ENCODE results near the gene ACSL3. TPM values are rescaled to one million over a fixed set of nuclear protein-coding genes. Genes with fewer than 3 reads are reported as not detected.

Gene ACSL3
- total and polyA plus RNA-seq, 2 donors (not counting 1 experiment from before 2014, with no cell fraction given), result 6.7 to 46.0 TPM

- intact Hi-C loops (cut with micrococcal nuclease), result loop anchor here (10.0 kb wide), 1 partner anchor 850 kb away; no protein-coding TSS in a partner anchor
- no peak overlapping the region for H3K4me3 Mint-ChIP-seq
- no peak for DNase-seq
Measured at GRCh38 chr2:222904557-222905258, 43.9 kb downstream of the ACSL3 start.

More at GRCh38 chr2:222904557-222905258, 43.9 kb downstream of the ACSL3 start:
- H3K4me2 ChIP-seq (replicated peaks; ENCODE audit: low read depth, low read length, poor library complexity, severe bottlenecking), result no peak overlapping the region
- no peak overlapping the region for H3K27ac ChIP-seq (ENCODE audit: low read length in 2 of 2)
- POLR2A ChIA-PET, result no interaction called here
- Mint-ChIP-seq H3K4me1 (peaks cover 13% of the 10 kb centered on the region), H3K9me3 (ENCODE audit: insufficient read depth) (no peaks in the 10 kb centered on the region), H3K27me3 (no peaks in the 10 kb centered on the region), H3K27ac (no peak overlapping the region)
- H3K9ac ChIP-seq (ENCODE audit: low read length), result no peak overlapping the region
- no peaks in the 10 kb centered on the region for H3K4me1 ChIP-seq (ENCODE audit: control insufficient read depth in 2 of 2, insufficient read depth in 2 of 2, low read length in 2 of 2)
- H3K79me2 ChIP-seq (ENCODE audit: control insufficient read depth, insufficient read depth, low read length), result peaks cover 49% of the 10 kb centered on the region
- WGBS (ENCODE audit: insufficient coverage), result no CpG with 5 or more reads among the region's 2 CpGs
- no peaks in the 10 kb centered on the region for H3K27me3 ChIP-seq (replicated peaks in 1 of 4; ENCODE audit: control extremely low read depth in 1 of 4, control insufficient read depth in 3 of 4, insufficient read depth in 4 of 4, low read length in 3 of 4)
- no peaks in the 10 kb centered on the region for H3K9me3 ChIP-seq (ENCODE audit: control extremely low read depth in 1 of 3, control insufficient read depth in 2 of 3, insufficient read depth in 1 of 3, low read length in 2 of 3)
- peaks cover 4% of the 10 kb centered on the region for H4K20me1 ChIP-seq (ENCODE audit: control insufficient read depth, insufficient read depth, low read length, poor library complexity, severe bottlenecking)
- no peak for TF ChIP-seq CTCF (IDR thresholded peaks at IDR 0.05)
- TF ChIP-seq EZH2 (IDR thresholded peaks at IDR 0.05; ENCODE audit: borderline replicate concordance, insufficient read depth, low read depth, low read length, poor library complexity, severe bottlenecking), result no peak
- peaks cover 2 to 7% of the 10 kb centered on the region in 2 experiments for H3K36me3 ChIP-seq (replicated peaks in 1 of 2; ENCODE audit: control extremely low read depth in 1 of 2, control insufficient read depth in 1 of 2, extremely low read depth in 1 of 2, insufficient read depth in 2 of 2, low read length in 1 of 2)
- CTCF ChIA-PET, result interaction anchor here (0.9 to 3.0 kb wide), 5 partner anchors 45 to 214 kb away, joined by 3 to 46 read pairs (median 3); no protein-coding TSS in a partner anchor
- H3K4me3 ChIP-seq (ENCODE audit: control extremely low read depth in 1 of 5, extremely low read depth in 1 of 5, insufficient read depth in 1 of 5, low read depth in 2 of 5, low read length in 4 of 5), result no peak overlapping the region
- ATAC-seq (ENCODE audit: low read depth), result no peak
- no peak overlapping the region for H2AFZ ChIP-seq (ENCODE audit: insufficient read depth, low read depth, low read length, poor library complexity, severe bottlenecking)
